ENCODE data around the gene TXNL4A.

Gene TXNL4A

GRCh38 chr18:79972720-79973119, 15.6 kb downstream of the TXNL4A start (continued):
- TF ChIP-seq ELK4 (IDR thresholded peaks at IDR 0.05; ENCODE audit: borderline replicate concordance, low read depth, low read length) (no peak), GLI4 (tag by site-specific recombination; IDR thresholded peaks at IDR 0.05) (no peak), FEZF1 (tag by site-specific recombination; IDR thresholded peaks at IDR 0.05) (no peak), ZNF121 (tag by site-specific recombination; IDR thresholded peaks at IDR 0.05) (no peak), ZFP41 (tag by site-specific recombination; IDR thresholded peaks at IDR 0.05; ENCODE audit: borderline replicate concordance) (no peak)

GRCh38 chr18:79971986-79972385, 16.4 kb downstream of the TXNL4A start:
- H3K4me1 ChIP-seq (ENCODE audit: control insufficient read depth, insufficient read depth, low read length): peaks cover 3% of the 10 kb centered on the region; the same call in 1 of the 2 replicates
- H3K4me3 ChIP-seq (ENCODE audit: low read depth, low read length): no peak overlapping the region
- no peaks in the 10 kb centered on the region for H3K9me3 ChIP-seq (ENCODE audit: control insufficient read depth, insufficient read depth, low read depth, low read length)
- POLR2A ChIA-PET: no interaction called here
- TF ChIP-seq ZNF670 (tag by site-specific recombination; IDR thresholded peaks at IDR 0.05; ENCODE audit: low read depth) (no peak), ZNF175 (tag by site-specific recombination; IDR thresholded peaks at IDR 0.05) (no peak), YY2 (tag by site-specific recombination; IDR thresholded peaks at IDR 0.05) (no peak), ZNF433 (tag by site-specific recombination; IDR thresholded peaks at IDR 0.05; ENCODE audit: low read depth) (no peak), TRIM28 (IDR thresholded peaks at IDR 0.05; ENCODE audit: borderline replicate concordance, low read length) (no peak), ZNF544 (tag by site-specific recombination; IDR thresholded peaks at IDR 0.05) (no peak), ZBTB44 (tag by site-specific recombination; IDR thresholded peaks at IDR 0.05) (no peak), ZNF48 (tag by site-specific recombination; IDR thresholded peaks at IDR 0.05) (no peak), ZFP69B (tag by site-specific recombination; IDR thresholded peaks at IDR 0.05) (no peak), ZNF701 (tag by site-specific recombination; IDR thresholded peaks at IDR 0.05) (no peak), ZNF692 (tag by site-specific recombination; IDR thresholded peaks at IDR 0.05) (no peak)
- no peak overlapping the region for H3K27ac ChIP-seq (ENCODE audit: extremely low read depth, low read depth, low read length)
- H3K36me3 ChIP-seq (ENCODE audit: control insufficient read depth in 2 of 2, insufficient read depth in 1 of 2, low read length in 2 of 2): peaks cover 38 to 72% of the 10 kb centered on the region in 2 experiments
- CTCF ChIA-PET: no interaction called here

GRCh38 chr18:79971211-79971952, 17.0 kb downstream of the TXNL4A start:
- no peaks in the 10 kb centered on the region for H3K9me3 ChIP-seq (ENCODE audit: control insufficient read depth, insufficient read depth, low read depth, low read length)
- H3K4me1 ChIP-seq (ENCODE audit: control insufficient read depth, insufficient read depth, low read length): peaks cover 2% of the 10 kb centered on the region; the same call in 1 of the 2 replicates
- H3K36me3 ChIP-seq (ENCODE audit: control insufficient read depth in 2 of 2, insufficient read depth in 1 of 2, low read length in 2 of 2): peaks cover 35 to 69% of the 10 kb centered on the region in 2 experiments
- ChIA-PET POLR2A (no interaction called here), CTCF (interaction anchor here (0.6 kb wide), 1 partner anchor 14 kb away, joined by 4 read pairs; no protein-coding TSS in a partner anchor)
- H3K27ac ChIP-seq (ENCODE audit: extremely low read depth, low read depth, low read length): no peak overlapping the region
- no peak overlapping the region for H3K4me3 ChIP-seq (ENCODE audit: low read depth, low read length)
- TF ChIP-seq ZNF280D (tag by site-specific recombination; IDR thresholded peaks at IDR 0.05) (no peak), ZNF146 (tag by site-specific recombination; IDR thresholded peaks at IDR 0.05) (0 out of 2 replicates have a peak, but pooled peaks have one; percentile 0), ZNF121 (tag by site-specific recombination; IDR thresholded peaks at IDR 0.05) (peak; percentile 97)

Measured in HEK293 (cell line).